Uterus (tissue), 2 donors: Measurements from ENCODE around the gene TNPO1.

Experiments
- CTCF ChIP-seq, 4 experiments: fragments of 200-600 bp in 2 of 4; fragments of 450-650 bp in 2 of 4; sonication (generic) in 2 of 4; IDR thresholded peaks; one replicate each; pipeline ENCODE4 v1.5.1; 2016 to 2019; ENCODE audit warnings: antibody characterized with exemption in 4 of 4, mild to moderate bottlenecking in 2 of 4, moderate library complexity in 1 of 4
- POLR2A ChIP-seq, 2 donors: fragments of 450-650 bp; IDR thresholded peaks; one replicate each; pipeline ENCODE4 v1.6.1; 2016; ENCODE audit warnings: antibody characterized with exemption in 2 of 2, mild to moderate bottlenecking in 1 of 2, moderate library complexity in 1 of 2

- TF ChIP-seq CTCF (IDR thresholded peaks at IDR 0.05), result peak; percentile 81 to 96 (median 92)
- peak; percentile 78 to 83 for TF ChIP-seq POLR2A (IDR thresholded peaks at IDR 0.05)
Measured at GRCh38 chr5:72955768-72956323, 139.4 kb downstream of the TNPO1 start, which contains the start of gene FCHO2.
